ENCODE data around the gene CANT1. TPM values are rescaled to one million over a fixed set of nuclear protein-coding genes. Genes with fewer than 3 reads are reported as not detected.

CANT1 gene
- total RNA-seq, 1 experiment from 2014 or later, result 97.1 TPM

- Histone ChIP-seq H3K4me1 (ENCODE audit: control insufficient read depth in 1 of 2, insufficient read depth in 2 of 2, low read length in 2 of 2) (peaks cover 0 to 4% of the 10 kb centered on the region in 2 experiments; a peak in 2 of 4 replicates), H4K20me1 (ENCODE audit: insufficient read depth) (no peaks in the 10 kb centered on the region), H3K36me3 (ENCODE audit: control insufficient read depth in 1 of 2, insufficient read depth in 2 of 2, low read length in 2 of 2) (no peaks in the 10 kb centered on the region), H3K4me2 (ENCODE audit: low read length) (no peak overlapping the region), H2AFZ (ENCODE audit: low read depth, low read length, poor library complexity, severe bottlenecking) (no peak overlapping the region), H3K9me2 (ENCODE audit: insufficient read depth) (no peaks in the 10 kb centered on the region), H3K9me3 (ENCODE audit: control insufficient read depth in 1 of 2, insufficient read depth in 1 of 2, low read depth in 1 of 2, low read length in 2 of 2) (no peaks in the 10 kb centered on the region), H3K27ac (ENCODE audit: low read depth, low read length) (no peak overlapping the region), H3K27me3 (ENCODE audit: insufficient read depth, low read length) (no peaks in the 10 kb centered on the region), H3K79me2 (ENCODE audit: insufficient read depth, low read length) (no peaks in the 10 kb centered on the region), H3K4me3 (replicated peaks in 1 of 2; ENCODE audit: low read depth in 1 of 2, low read length in 2 of 2) (no peak overlapping the region), H3K9ac (ENCODE audit: low read length) (no peak overlapping the region)
- POLR2A ChIA-PET, result interaction anchor here (0.6 to 2.6 kb wide), 2 partner anchors 10 to 251 kb away, joined by 3 to 8 read pairs; no protein-coding TSS in a partner anchor
- CTCF ChIA-PET, result interaction anchor here (0.9 to 2.4 kb wide), 7 partner anchors 7 to 356 kb away, joined by 3 to 16 read pairs (median 9); partner anchors contain the start of gene ENGASE
- DNase-seq (ENCODE audit: low read depth, low spot score), result no peak
- intact Hi-C loops (cut with micrococcal nuclease), result no loop called here
- no peak for ATAC-seq
- BruUV-seq (replicated peaks), result no TSS peak
- TF ChIP-seq ATF3 (IDR thresholded peaks at IDR 0.05) (no peak), SIN3A (IDR thresholded peaks at IDR 0.05; ENCODE audit: low read depth) (no peak), POLR2A (IDR thresholded peaks at IDR 0.05; ENCODE audit: borderline replicate concordance, extremely low read depth, insufficient read depth, insufficient read length) (no peak), EZH2phosphoT487 (IDR thresholded peaks at IDR 0.05; ENCODE audit: borderline replicate concordance) (no peak), TCF7L2 (IDR thresholded peaks at IDR 0.05; ENCODE audit: borderline replicate concordance, extremely low read depth, insufficient read depth, insufficient read length) (no peak), SRF (IDR thresholded peaks at IDR 0.05; ENCODE audit: low read depth) (no peak), REST (IDR thresholded peaks at IDR 0.05; ENCODE audit: low read depth) (no peak), ZFX (IDR thresholded peaks at IDR 0.05) (no peak), FOSL1 (IDR thresholded peaks at IDR 0.05; ENCODE audit: low read depth) (no peak), EGR1 (IDR thresholded peaks at IDR 0.05; ENCODE audit: low read depth) (no peak), POLR2AphosphoS5 (IDR thresholded peaks at IDR 0.05; ENCODE audit: low read depth, low read length) (no peak), EZH2 (IDR thresholded peaks at IDR 0.05) (no peak), ZNF274 (IDR thresholded peaks at IDR 0.05; ENCODE audit: low read depth, low read length) (no peak), CBX3 (IDR thresholded peaks at IDR 0.05; ENCODE audit: low read depth) (no peak), CEBPB (IDR thresholded peaks at IDR 0.05; ENCODE audit: low read depth) (no peak)
- RAD21 ChIA-PET (ENCODE audit: low non-redundant PET in 1 of 2, low total read pairs in 2 of 2, uncharacterized antibody in 2 of 2, unreplicated experiment in 2 of 2), result no interaction called here
Measured at GRCh38 chr17:79036181-79036580, 26.6 kb upstream of the CANT1 start.

All from HCT116 (cell line).